HepG2 (cell line): Measurements from ENCODE around the gene PMEL. TPM values are rescaled to one million over a fixed set of nuclear protein-coding genes. Genes with fewer than 3 reads are reported as not detected.
A peak's percentile ranks its signal among the peaks of the same experiment; 100 is the strongest.

Experiments
- ELF3 ChIP-seq: IDR thresholded peaks from 2 replicates; pipeline ENCODE4 v1.6.1; 2016; ENCODE audit warnings: missing genetic modification reagents, missing compliant biosample characterization
- ERF ChIP-seq: IDR thresholded peaks from 2 replicates; pipeline ENCODE4 v1.6.1; 2018; ENCODE audit warnings: missing biosample characterization, missing genetic modification reagents
- FOXA1 ChIP-seq, 2 experiments: fragments of 450-650 bp in 1 of 2; sonication (generic) in 1 of 2; formaldehyde crosslinking in 1 of 2; IDR thresholded peaks; 2 replicates each; pipeline versions ENCODE4 v1.4.0 to v1.6.1; 2016 to 2020; ENCODE audit warnings: missing genetic modification reagents in 1 of 2
- FOXA3 ChIP-seq: IDR thresholded peaks from 2 replicates; pipeline ENCODE4 v1.6.1; 2016; ENCODE audit warnings: missing genetic modification reagents, missing compliant biosample characterization
- GATAD2A ChIP-seq: IDR thresholded peaks from 2 replicates; pipeline ENCODE4 v1.6.1; 2016
- LCORL ChIP-seq, 2 experiments: fragments of 450-650 bp in 1 of 2; sonication (generic) in 1 of 2; formaldehyde crosslinking in 1 of 2; IDR thresholded peaks; 2 replicates each; pipeline versions ENCODE4 v1.5.0 to v1.6.1; 2017 to 2020; ENCODE audit warnings: antibody characterized with exemption in 1 of 2, missing genetic modification reagents in 1 of 2
- NAIF1 ChIP-seq: sonication (generic); formaldehyde crosslinking; IDR thresholded peaks from 2 replicates; pipeline ENCODE4 v1.5.0; 2020; ENCODE audit warnings: mild to moderate bottlenecking, missing genetic modification reagents, borderline replicate concordance
- SAP130 ChIP-seq: IDR thresholded peaks from 2 replicates; pipeline ENCODE4 v1.6.1; 2016; ENCODE audit warnings: low read depth
- SNAI1 ChIP-seq: sonication (generic); formaldehyde crosslinking; IDR thresholded peaks from 2 replicates; pipeline ENCODE4 v1.5.0; 2020; ENCODE audit warnings: mild to moderate bottlenecking, missing genetic modification reagents, borderline replicate concordance
- TBX2 ChIP-seq: sonication (generic); formaldehyde crosslinking; IDR thresholded peaks from 2 replicates; pipeline ENCODE4 v1.5.0; 2020; ENCODE audit warnings: missing genetic modification reagents, mild to moderate bottlenecking, borderline replicate concordance
- TEAD3 ChIP-seq: optimal IDR thresholded peaks from 2 replicates; pipeline ENCODE3; 2016; ENCODE audit warnings: borderline replicate concordance
- ZBTB7B ChIP-seq: sonication (generic); formaldehyde crosslinking; IDR thresholded peaks from 2 replicates; pipeline ENCODE4 v1.4.0; 2020; ENCODE audit warnings: missing genetic modification reagents
- ZNF281 ChIP-seq: sonication (generic); formaldehyde crosslinking; IDR thresholded peaks from 2 replicates; pipeline ENCODE4 v1.4.0; 2020; ENCODE audit warnings: missing genetic modification reagents, borderline replicate concordance
- ZNF331 ChIP-seq: sonication (generic); formaldehyde crosslinking; IDR thresholded peaks from 2 replicates; pipeline ENCODE4 v1.4.0; 2020; ENCODE audit warnings: missing genetic modification reagents
- polyA plus RNA-seq, 8 experiments: library from polyadenylated mRNA; depleted of rRNA in 3 of 8; stranded (reverse) in 7 of 8; unstranded in 1 of 8; fragments of >200 nt; fragmentation: Illumina TruSeq in 4 of 8; extraction: Trizol in 4 of 8; gene quantifications; 2 replicates each; pipeline versions ENCODE4 v1.2.1 to v1.2.3, GENCODE V29; 2011 to 2016; ENCODE audit warnings: low read depth in 4 of 8, missing spikeins in 1 of 8, mixed read lengths in 1 of 8; ENCODE audit not compliant: insufficient read depth in 1 of 8
- total RNA-seq, 5 experiments: library from RNA; depleted of rRNA; stranded (reverse); fragments of >200 nt; fragmentation: Illumina TruSeq; extraction: Trizol; gene quantifications; 2 replicates each; pipeline ENCODE4 v1.2.3, GENCODE V29; 2016; ENCODE audit warnings: low read depth in 1 of 5
- TF ChIP-seq, protein P1 (sequence below), 2 experiments: sonication (generic) in 1 of 2; formaldehyde crosslinking in 1 of 2; IDR thresholded peaks; 2 replicates each; pipeline versions ENCODE4 v1.4.0 to v1.6.1; 2016 to 2020; ENCODE audit warnings: borderline replicate concordance in 1 of 2, low read depth in 1 of 2, mild to moderate bottlenecking in 1 of 2, missing genetic modification reagents in 1 of 2
- TF ChIP-seq, protein P2 (sequence below): sonication (generic); formaldehyde crosslinking; IDR thresholded peaks from 2 replicates; pipeline ENCODE4 v1.9.0; 2021; ENCODE audit warnings: missing genetic modification reagents, borderline replicate concordance
- TF ChIP-seq, protein P3 (sequence below): sonication (generic); formaldehyde crosslinking; IDR thresholded peaks from 2 replicates; pipeline ENCODE4 v1.5.1; 2020; ENCODE audit warnings: mild to moderate bottlenecking, moderate library complexity, missing genetic modification reagents

PMEL gene
- total and polyA plus RNA-seq, 2 of the 13 experiments (the other 11 are each of a cell fraction or from before 2014, with no cell fraction given): 0.49 to 3.3 TPM

DNA sequence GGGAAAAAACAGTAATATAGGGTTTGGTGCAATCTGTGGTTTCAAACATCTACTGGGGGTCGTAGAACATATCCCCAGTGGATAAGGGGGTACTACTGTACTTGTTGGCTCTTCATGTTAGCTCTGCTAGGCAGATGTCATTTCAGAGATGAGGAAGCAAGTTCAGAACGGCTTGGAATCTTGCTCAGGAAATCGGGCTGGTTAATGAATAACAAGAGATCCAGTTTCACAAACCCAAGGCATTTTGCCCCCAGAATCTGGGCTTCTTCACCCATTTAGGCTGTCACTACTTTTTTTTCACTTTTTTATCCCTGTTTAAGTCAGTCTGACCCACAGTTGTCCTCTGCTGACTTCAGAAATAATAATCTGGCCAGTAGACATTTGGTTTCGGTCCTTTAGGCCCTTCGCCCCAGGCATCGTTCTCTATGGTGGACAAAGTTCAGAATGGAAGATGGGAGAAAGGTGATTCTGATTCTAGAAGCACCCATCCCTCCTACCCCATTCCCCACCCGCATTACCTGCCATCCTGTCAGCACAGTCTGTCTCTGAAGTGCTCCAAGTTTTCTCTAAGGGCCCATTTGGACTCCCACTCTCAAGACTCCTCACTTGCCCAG, 35.8 kb upstream of the PMEL start (continued):
- TF ChIP-seq ELF3 (CRISPR knock-in tag) (peak; percentile 46; the same call in 1 of the 2 replicates), SAP130 (CRISPR knock-in tag) (peak; percentile 35; the same call in 1 of the 2 replicates), ZBTB7B (CRISPR knock-in tag) (peak; percentile 67; the same call in 1 of the 2 replicates), LCORL (IDR thresholded peaks at IDR 0.05) (no peak), LCORL (CRISPR knock-in tag; IDR thresholded peaks at IDR 0.05) (peak; percentile 15; the same call in 1 of the 2 replicates), TBX2 (no peak), ZNF281 (no peak), GATAD2A (peak; percentile 41; the same call in 1 of the 2 replicates), NAIF1 (CRISPR knock-in tag) (no peak), FOXA3 (CRISPR knock-in tag) (0 out of 2 replicates have a peak, but pooled peaks have one; percentile 19), FOXA1 (IDR thresholded peaks at IDR 0.05) (no peak), FOXA1 (CRISPR knock-in tag; IDR thresholded peaks at IDR 0.05) (peak; percentile 39; the same call in 1 of the 2 replicates), ZNF331 (CRISPR knock-in tag) (no peak), ERF (CRISPR knock-in tag) (peak; percentile 42; the same call in 1 of the 2 replicates), TEAD3 (CRISPR knock-in tag) (peak; percentile 50), SNAI1 (no peak)
- TF ChIP-seq, protein P1, sequence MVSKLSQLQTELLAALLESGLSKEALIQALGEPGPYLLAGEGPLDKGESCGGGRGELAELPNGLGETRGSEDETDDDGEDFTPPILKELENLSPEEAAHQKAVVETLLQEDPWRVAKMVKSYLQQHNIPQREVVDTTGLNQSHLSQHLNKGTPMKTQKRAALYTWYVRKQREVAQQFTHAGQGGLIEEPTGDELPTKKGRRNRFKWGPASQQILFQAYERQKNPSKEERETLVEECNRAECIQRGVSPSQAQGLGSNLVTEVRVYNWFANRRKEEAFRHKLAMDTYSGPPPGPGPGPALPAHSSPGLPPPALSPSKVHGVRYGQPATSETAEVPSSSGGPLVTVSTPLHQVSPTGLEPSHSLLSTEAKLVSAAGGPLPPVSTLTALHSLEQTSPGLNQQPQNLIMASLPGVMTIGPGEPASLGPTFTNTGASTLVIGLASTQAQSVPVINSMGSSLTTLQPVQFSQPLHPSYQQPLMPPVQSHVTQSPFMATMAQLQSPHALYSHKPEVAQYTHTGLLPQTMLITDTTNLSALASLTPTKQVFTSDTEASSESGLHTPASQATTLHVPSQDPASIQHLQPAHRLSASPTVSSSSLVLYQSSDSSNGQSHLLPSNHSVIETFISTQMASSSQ (IDR thresholded peaks at IDR 0.05; ENCODE audit: low read depth): peak; percentile 90
- TF ChIP-seq, protein P1 (CRISPR knock-in tag; IDR thresholded peaks at IDR 0.05; ENCODE audit: borderline replicate concordance): peak; percentile 83; the same call in 1 of the 2 replicates
- TF ChIP-seq, protein P2, sequence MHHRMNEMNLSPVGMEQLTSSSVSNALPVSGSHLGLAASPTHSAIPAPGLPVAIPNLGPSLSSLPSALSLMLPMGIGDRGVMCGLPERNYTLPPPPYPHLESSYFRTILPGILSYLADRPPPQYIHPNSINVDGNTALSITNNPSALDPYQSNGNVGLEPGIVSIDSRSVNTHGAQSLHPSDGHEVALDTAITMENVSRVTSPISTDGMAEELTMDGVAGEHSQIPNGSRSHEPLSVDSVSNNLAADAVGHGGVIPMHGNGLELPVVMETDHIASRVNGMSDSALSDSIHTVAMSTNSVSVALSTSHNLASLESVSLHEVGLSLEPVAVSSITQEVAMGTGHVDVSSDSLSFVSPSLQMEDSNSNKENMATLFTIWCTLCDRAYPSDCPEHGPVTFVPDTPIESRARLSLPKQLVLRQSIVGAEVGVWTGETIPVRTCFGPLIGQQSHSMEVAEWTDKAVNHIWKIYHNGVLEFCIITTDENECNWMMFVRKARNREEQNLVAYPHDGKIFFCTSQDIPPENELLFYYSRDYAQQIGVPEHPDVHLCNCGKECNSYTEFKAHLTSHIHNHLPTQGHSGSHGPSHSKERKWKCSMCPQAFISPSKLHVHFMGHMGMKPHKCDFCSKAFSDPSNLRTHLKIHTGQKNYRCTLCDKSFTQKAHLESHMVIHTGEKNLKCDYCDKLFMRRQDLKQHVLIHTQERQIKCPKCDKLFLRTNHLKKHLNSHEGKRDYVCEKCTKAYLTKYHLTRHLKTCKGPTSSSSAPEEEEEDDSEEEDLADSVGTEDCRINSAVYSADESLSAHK: no peak
- TF ChIP-seq, protein P3, sequence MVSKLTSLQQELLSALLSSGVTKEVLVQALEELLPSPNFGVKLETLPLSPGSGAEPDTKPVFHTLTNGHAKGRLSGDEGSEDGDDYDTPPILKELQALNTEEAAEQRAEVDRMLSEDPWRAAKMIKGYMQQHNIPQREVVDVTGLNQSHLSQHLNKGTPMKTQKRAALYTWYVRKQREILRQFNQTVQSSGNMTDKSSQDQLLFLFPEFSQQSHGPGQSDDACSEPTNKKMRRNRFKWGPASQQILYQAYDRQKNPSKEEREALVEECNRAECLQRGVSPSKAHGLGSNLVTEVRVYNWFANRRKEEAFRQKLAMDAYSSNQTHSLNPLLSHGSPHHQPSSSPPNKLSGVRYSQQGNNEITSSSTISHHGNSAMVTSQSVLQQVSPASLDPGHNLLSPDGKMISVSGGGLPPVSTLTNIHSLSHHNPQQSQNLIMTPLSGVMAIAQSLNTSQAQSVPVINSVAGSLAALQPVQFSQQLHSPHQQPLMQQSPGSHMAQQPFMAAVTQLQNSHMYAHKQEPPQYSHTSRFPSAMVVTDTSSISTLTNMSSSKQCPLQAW: peak; percentile 72; the same call in 1 of the 2 replicates
